GM12878 (cell line): ENCODE data around the gene TMEM236. TPM values are rescaled to one million over a fixed set of nuclear protein-coding genes. Genes with fewer than 3 reads are reported as not detected.

Source experiments
- BHLHE40 ChIP-seq, 2 experiments: fragments of 450-650 bp in 1 of 2; IDR thresholded peaks; 2 replicates each; pipeline ENCODE4 v1.6.1; 2011 to 2017; ENCODE audit warnings: low read depth in 2 of 2, borderline replicate concordance in 1 of 2, improper control_type of control experiment in 1 of 2, low read length in 1 of 2, mild to moderate bottlenecking in 1 of 2
- BRCA1 ChIP-seq: IDR thresholded peaks from 2 replicates; pipeline ENCODE4 v1.6.1; 2011; ENCODE audit warnings: low read depth, low read length, improper control_type of control experiment
- ESRRA ChIP-seq: IDR thresholded peaks from 2 replicates; pipeline ENCODE4 v1.6.1; 2012; ENCODE audit warnings: mild to moderate bottlenecking, low read length, improper control_type of control experiment
- FOXK2 ChIP-seq: fragments of 450-650 bp; IDR thresholded peaks from 2 replicates; pipeline ENCODE4 v1.6.1; 2017; ENCODE audit warnings: mild to moderate bottlenecking, moderate library complexity
- FOXM1 ChIP-seq: IDR thresholded peaks from 2 replicates; pipeline ENCODE4 v1.6.1; 2012; ENCODE audit warnings: low read depth, mild to moderate bottlenecking, inconsistent platforms, low read length, moderate library complexity
- IKZF1 ChIP-seq: fragments of 450-650 bp; conservative IDR thresholded peaks from 2 replicates; pipeline ENCODE4 v1.6.1; 2017; ENCODE audit warnings: antibody characterized with exemption, mild to moderate bottlenecking
- IKZF2 ChIP-seq, 2 experiments: fragments of 450-650 bp; IDR thresholded peaks; 2 replicates each; pipeline ENCODE4 v1.6.1; 2017; ENCODE audit warnings: mild to moderate bottlenecking in 2 of 2, moderate library complexity in 2 of 2
- MLLT1 ChIP-seq: fragments of 450-650 bp; IDR thresholded peaks from 2 replicates; pipeline ENCODE4 v1.6.1; 2016; ENCODE audit warnings: mild to moderate bottlenecking
- MXI1 ChIP-seq: fragments of 150-350 bp; IDR thresholded peaks from 2 replicates; pipeline ENCODE4 v1.6.1; 2011; ENCODE audit warnings: low read depth, mild to moderate bottlenecking, inconsistent platforms, low read length, improper control_type of control experiment
- RAD51 ChIP-seq: fragments of 450-650 bp; IDR thresholded peaks from 2 replicates; pipeline ENCODE4 v1.6.1; 2016; ENCODE audit warnings: moderate library complexity, mild to moderate bottlenecking, inconsistent platforms
- RELA ChIP-seq: fragments of 450-650 bp; IDR thresholded peaks from 2 replicates; pipeline ENCODE4 v1.8.0; 2014; ENCODE audit warnings: borderline replicate concordance; ENCODE audit not compliant: partially characterized antibody
- RELB ChIP-seq: fragments of 450-650 bp; IDR thresholded peaks from 2 replicates; pipeline ENCODE4 v1.6.1; 2017; ENCODE audit warnings: low read depth, mild to moderate bottlenecking, moderate library complexity
- SMARCA5 ChIP-seq: fragments of 450-650 bp; IDR thresholded peaks from 2 replicates; pipeline ENCODE4 v1.6.1; 2017; ENCODE audit warnings: mild to moderate bottlenecking
- SRF ChIP-seq, 2 experiments: IDR thresholded peaks; 2 replicates each; pipeline ENCODE4 v1.6.1; 2011; ENCODE audit warnings: low read depth in 2 of 2, low read length in 2 of 2, mild to moderate bottlenecking in 1 of 2, moderate library complexity in 1 of 2
- SUZ12 ChIP-seq: fragments of 200-600 bp; sonication (generic); IDR thresholded peaks from one replicate; pipeline ENCODE4 v1.6.1; 2018; ENCODE audit warnings: antibody characterized with exemption, mild to moderate bottlenecking; ENCODE audit not compliant: unreplicated experiment
- ZBTB33 ChIP-seq: fragments of 450-650 bp; IDR thresholded peaks from 2 replicates; pipeline ENCODE4 v1.6.1; 2017; ENCODE audit warnings: mild to moderate bottlenecking
- ZNF24 ChIP-seq: fragments of 450-650 bp; IDR thresholded peaks from 2 replicates; pipeline ENCODE4 v1.6.1; 2017; ENCODE audit warnings: antibody characterized with exemption, mild to moderate bottlenecking
- ZZZ3 ChIP-seq: IDR thresholded peaks from 2 replicates; pipeline ENCODE4 v1.6.1; 2011; ENCODE audit warnings: low read depth; ENCODE audit not compliant: control insufficient read depth, insufficient read length
- polyA plus RNA-seq, 11 experiments: library from polyadenylated mRNA; depleted of rRNA in 4 of 11; unstranded in 6 of 11; stranded (reverse) in 5 of 11; fragments of >200 nt; fragmentation: Nextera tagmentation in 4 of 11; fragmentation: Illumina TruSeq in 1 of 11; extraction: Ambion mirVana in 4 of 11; extraction: Trizol in 1 of 11; gene quantifications; 1 replicate in 1 of 11; 2 replicates in 10 of 11; pipeline versions ENCODE4 v1.2.1 to v1.2.3, GENCODE V29; 2011 to 2016; ENCODE audit warnings: inconsistent platforms in 2 of 11, missing spikeins in 2 of 11, low read depth in 1 of 11
- total RNA-seq, 4 experiments: library from RNA; depleted of rRNA in 3 of 4; stranded (reverse); fragments of >200 nt in 3 of 4; fragmentation: Illumina TruSeq in 1 of 4; extraction: Trizol in 1 of 4; gene quantifications; 2 replicates each; pipeline versions ENCODE4 v1.2.1 to v1.2.3, GENCODE V29; 2013 to 2021

Gene TMEM236
- total and polyA plus RNA-seq, 10 of the 15 experiments (the other 5 are each of a cell fraction or from before 2014, with no cell fraction given) = 0.03 TPM; not detected in 9

GRCh38 chr10:17756557-17757217, 4.7 kb downstream of the TMEM236 start (continued):
- TF ChIP-seq BHLHE40 (IDR thresholded peaks at IDR 0.05; ENCODE audit: borderline replicate concordance in 1 of 2, low read depth in 2 of 2, low read length in 1 of 2) = peak; percentile 54 to 72
- TF ChIP-seq ZNF24 = 0 out of 2 replicates have a peak, but pooled peaks have one; percentile 9
- no peak for TF ChIP-seq FOXM1
- peak; percentile 84; the same call in 1 of the 2 replicates for TF ChIP-seq MXI1
- peak; percentile 24; the same call in 1 of the 2 replicates for TF ChIP-seq IKZF1
- peak; percentile 42; the same call in 1 of the 2 replicates for TF ChIP-seq SMARCA5
- peak; percentile 47; the same call in 1 of the 2 replicates for TF ChIP-seq RELB
- TF ChIP-seq SUZ12 = no peak
- 0 out of 2 replicates have a peak, but pooled peaks have one; percentile 16 for TF ChIP-seq MLLT1
- no peak for TF ChIP-seq ZBTB33
- TF ChIP-seq RELA = no peak
- TF ChIP-seq RAD51 = peak; percentile 67; the same call in 1 of the 2 replicates
- peak; percentile 42 to 63; a peak in 2 of 4 replicates for TF ChIP-seq IKZF2 (IDR thresholded peaks at IDR 0.05)
- TF ChIP-seq ZZZ3 = no peak
- peak; percentile 45 for TF ChIP-seq FOXK2
- TF ChIP-seq ESRRA = no peak
- no peak for TF ChIP-seq BRCA1
- TF ChIP-seq SRF (IDR thresholded peaks at IDR 0.05; ENCODE audit: low read depth in 2 of 2, low read length in 2 of 2) = no peak
